Measurements from ENCODE around the gene MAP3K2. TPM values are rescaled to one million over a fixed set of nuclear protein-coding genes. Genes with fewer than 3 reads are reported as not detected.
A peak's percentile ranks its signal among the peaks of the same experiment; 100 is the strongest.

MAP3K2 gene
- total and polyA plus RNA-seq, 2 of the 8 experiments (the other 6 are each of a cell fraction or from before 2014, with no cell fraction given): 2.0 to 23.2 TPM

DNA sequence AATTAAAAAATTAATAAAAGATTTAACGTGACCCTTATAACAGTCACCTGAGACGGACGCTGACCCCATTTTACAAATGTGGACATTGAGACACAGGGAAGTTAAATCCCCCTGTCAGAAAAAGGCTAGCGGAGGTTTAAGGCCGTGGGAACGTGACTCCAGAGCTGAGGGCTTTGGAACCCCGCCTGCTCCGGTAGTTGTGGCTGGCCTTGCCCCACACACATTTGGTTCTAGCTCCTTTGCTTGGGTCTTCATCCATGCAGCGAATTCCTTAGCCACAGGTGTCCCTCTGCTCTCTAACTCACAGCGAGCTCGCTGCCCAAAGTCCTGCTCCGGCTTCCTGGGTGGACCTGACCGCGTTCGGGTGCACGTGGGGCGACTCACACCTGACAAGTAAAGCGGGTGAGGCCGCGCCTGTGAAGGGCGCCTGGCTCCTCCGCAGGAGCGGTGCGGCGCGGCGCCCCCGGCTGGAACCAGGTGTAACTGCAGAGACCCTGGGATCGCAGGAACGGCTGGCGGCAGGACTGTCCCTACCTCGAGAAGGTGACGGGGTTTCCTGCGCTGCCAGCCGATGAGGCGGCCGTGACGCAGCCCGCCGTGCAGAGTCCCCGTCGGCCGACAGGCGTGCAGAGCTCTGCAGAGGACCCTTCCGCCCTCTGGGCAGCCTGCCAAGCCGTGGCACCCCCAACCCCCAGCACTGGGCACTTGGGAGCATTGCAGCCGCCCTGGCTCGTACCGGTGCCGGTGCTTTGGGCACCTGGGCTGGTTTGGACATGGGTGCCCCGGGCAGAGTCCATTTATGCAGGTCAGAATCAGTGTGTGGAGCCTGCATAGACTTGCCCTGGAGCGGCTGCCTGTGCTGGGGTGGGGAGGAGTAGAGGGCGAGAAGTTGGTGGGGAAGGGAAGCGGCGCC is 28.1 kb upstream of the MAP3K2 start:
- CTCF ChIA-PET (ENCODE audit: partially characterized antibody): interaction anchor here (0.6 to 7.4 kb wide), 48 partner anchors 7 to 428 kb away, joined by 3 to 74 read pairs (median 4); no protein-coding TSS in a partner anchor
- TF ChIP-seq PHF8 (conservative IDR thresholded peaks at IDR 0.05; ENCODE audit: low read depth, low read length) (peak; percentile 26; the same call in 1 of the 2 replicates), SIN3A (conservative IDR thresholded peaks at IDR 0.05 in 1 of 2, IDR thresholded peaks at IDR 0.05 in 1 of 2; ENCODE audit: low read depth in 1 of 2, low read length in 2 of 2) (peak in 1 of 2 experiments; percentile 79; a peak in 2 of 4 replicates), RAD21 (IDR thresholded peaks at IDR 0.05 in 1 of 2, conservative IDR thresholded peaks at IDR 0.05 in 1 of 2; ENCODE audit: low read depth in 2 of 2, low read length in 2 of 2) (peak; percentile 72 to 76), KDM4A (IDR thresholded peaks at IDR 0.05; ENCODE audit: low read depth, low read length, severe bottlenecking) (peak; percentile 69), SP2 (IDR thresholded peaks at IDR 0.05; ENCODE audit: low read length) (no peak), TBP (IDR thresholded peaks at IDR 0.05; ENCODE audit: low read depth, low read length) (peak; percentile 57; the same call in 1 of the 2 replicates)
- TF ChIP-seq, protein P1, sequence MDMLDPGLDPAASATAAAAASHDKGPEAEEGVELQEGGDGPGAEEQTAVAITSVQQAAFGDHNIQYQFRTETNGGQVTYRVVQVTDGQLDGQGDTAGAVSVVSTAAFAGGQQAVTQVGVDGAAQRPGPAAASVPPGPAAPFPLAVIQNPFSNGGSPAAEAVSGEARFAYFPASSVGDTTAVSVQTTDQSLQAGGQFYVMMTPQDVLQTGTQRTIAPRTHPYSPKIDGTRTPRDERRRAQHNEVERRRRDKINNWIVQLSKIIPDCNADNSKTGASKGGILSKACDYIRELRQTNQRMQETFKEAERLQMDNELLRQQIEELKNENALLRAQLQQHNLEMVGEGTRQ (IDR thresholded peaks at IDR 0.05; ENCODE audit: low read length): peak; percentile 59

More for the DNA sequence above, 28.1 kb upstream of the MAP3K2 start:
- H3K79me2 ChIP-seq (ENCODE audit: control insufficient read depth in 1 of 2, insufficient read depth in 2 of 2, low read length in 2 of 2): no peaks in the 10 kb centered on the region
- H3K23me2 ChIP-seq (ENCODE audit: low read depth, low read length): peaks cover 5% of the 10 kb centered on the region; the same call in 1 of the 2 replicates
- H2AFZ ChIP-seq (ENCODE audit: low read length): peak overlapping the region; percentile 98; the same call in 1 of the 2 replicates
- 21% methylated on average over 46 of the region's 55 CpGs; no CpG with 5 or more reads in 1 of the 2 experiments for WGBS, 2 experiments (ENCODE audit: extremely low coverage in 1 of 2, insufficient coverage in 1 of 2, insufficient read length in 1 of 2, insufficient replicate concordance in 2 of 2, low coverage in 1 of 2, low lambda C conversion rate in 2 of 2, missing lambda C conversion rate in 1 of 2)
- peak overlapping the region; percentile 90; the same call in 1 of the 2 replicates for H2BK15ac ChIP-seq (ENCODE audit: low read length)
- POLR2A ChIA-PET (ENCODE audit: partially characterized antibody): interaction anchor here (0.7 to 1.5 kb wide), 10 partner anchors 8 to 122 kb away, joined by 3 to 7 read pairs (median 3); partner anchors contain the start of genes ERCC3 and IWS1
- H3K79me1 ChIP-seq (ENCODE audit: low read depth, low read length): no peaks in the 10 kb centered on the region
- peaks cover 0 to 2% of the 10 kb centered on the region in 2 experiments for H4K20me1 ChIP-seq (replicated peaks in 1 of 2; ENCODE audit: control insufficient read depth in 1 of 2, insufficient read depth in 2 of 2, low read length in 2 of 2)
- no peak overlapping the region for H3K27ac ChIP-seq (ENCODE audit: low read depth, low read length)
- no peak overlapping the region for H2BK120ac ChIP-seq (replicated peaks; ENCODE audit: low read depth, low read length)
- H3K4me1 ChIP-seq (replicated peaks in 1 of 4; ENCODE audit: control insufficient read depth in 3 of 4, insufficient read depth in 4 of 4, low read length in 3 of 4): peaks cover 0 to 6% (median 0%) of the 10 kb centered on the region in 4 experiments; a peak in 2 of 7 replicates
- H3K27me3 ChIP-seq (replicated peaks in 1 of 4; ENCODE audit: control insufficient read depth in 3 of 4, extremely low read depth in 1 of 4, insufficient read depth in 3 of 4, low read length in 3 of 4): peaks cover 1 to 33% (median 20%) of the 10 kb centered on the region in 4 experiments
- no peak overlapping the region for H3K23ac ChIP-seq (ENCODE audit: insufficient read length)
- H3K9ac ChIP-seq (replicated peaks in 1 of 4; ENCODE audit: extremely low read depth in 1 of 4, low read depth in 3 of 4, low read length in 3 of 4): 0 out of 7 replicates have a peak overlapping the region, but pooled peaks of 1 of the 4 experiments have one; percentile 17
- peak overlapping the region; percentile 67 for H4K5ac ChIP-seq (ENCODE audit: insufficient read length, low read depth, low read length)
- H4K91ac ChIP-seq (replicated peaks; ENCODE audit: insufficient read length, low read length): peak overlapping the region; percentile 61
- peaks cover 0 to 4% of the 10 kb centered on the region in 2 experiments; a peak in 1 of 4 replicates for H3K9me3 ChIP-seq (ENCODE audit: insufficient read depth in 2 of 2, low read depth in 1 of 2, low read length in 1 of 2)
- no peaks in the 10 kb centered on the region for H3K36me3 ChIP-seq (ENCODE audit: control insufficient read depth in 2 of 4, insufficient read depth in 4 of 4, low read length in 3 of 4)
- H3K56ac ChIP-seq (replicated peaks; ENCODE audit: insufficient read length, low read depth, low read length): no peak overlapping the region
- peak overlapping the region; percentile 13 to 58 (median 40); a peak in 7 of 8 replicates for H3K4me3 ChIP-seq (ENCODE audit: extremely low read depth in 1 of 4, insufficient read depth in 2 of 4, low read depth in 3 of 4, low read length in 4 of 4)
- peak overlapping the region; percentile 73; the same call in 1 of the 2 replicates for H3K18ac ChIP-seq (ENCODE audit: extremely low read depth, low read length)
- 0 out of 2 replicates have a peak overlapping the region, but pooled peaks have one; percentile 77 for H2BK12ac ChIP-seq (ENCODE audit: low read depth, low read length)
- H3K4ac ChIP-seq (replicated peaks; ENCODE audit: insufficient read length, low read depth, low read length): no peak overlapping the region
- peak overlapping the region; percentile 81 for H4K8ac ChIP-seq (ENCODE audit: extremely low read depth, insufficient read depth, low read length)
- DNase-seq (ENCODE audit: low read depth in 1 of 2, low spot score in 2 of 2) (peak in 1 of 2 experiments; percentile 96), FAIRE-seq (no peak)
- H2BK5ac ChIP-seq (ENCODE audit: low read depth, low read length): no peak overlapping the region
- H2AK5ac ChIP-seq (ENCODE audit: low read depth, low read length): no peak overlapping the region
- H2BK20ac ChIP-seq (ENCODE audit: low read length): no peak overlapping the region; the same call in 1 of the 2 replicates
- no peak overlapping the region for H3K14ac ChIP-seq (ENCODE audit: insufficient read length)
- H3K4me2 ChIP-seq (ENCODE audit: insufficient read depth in 1 of 2, low read depth in 2 of 2, low read length in 2 of 2): peak overlapping the region; percentile 38 to 91
